ENCODE results near the gene ALCAM.

- TF ChIP-seq, protein P1, sequence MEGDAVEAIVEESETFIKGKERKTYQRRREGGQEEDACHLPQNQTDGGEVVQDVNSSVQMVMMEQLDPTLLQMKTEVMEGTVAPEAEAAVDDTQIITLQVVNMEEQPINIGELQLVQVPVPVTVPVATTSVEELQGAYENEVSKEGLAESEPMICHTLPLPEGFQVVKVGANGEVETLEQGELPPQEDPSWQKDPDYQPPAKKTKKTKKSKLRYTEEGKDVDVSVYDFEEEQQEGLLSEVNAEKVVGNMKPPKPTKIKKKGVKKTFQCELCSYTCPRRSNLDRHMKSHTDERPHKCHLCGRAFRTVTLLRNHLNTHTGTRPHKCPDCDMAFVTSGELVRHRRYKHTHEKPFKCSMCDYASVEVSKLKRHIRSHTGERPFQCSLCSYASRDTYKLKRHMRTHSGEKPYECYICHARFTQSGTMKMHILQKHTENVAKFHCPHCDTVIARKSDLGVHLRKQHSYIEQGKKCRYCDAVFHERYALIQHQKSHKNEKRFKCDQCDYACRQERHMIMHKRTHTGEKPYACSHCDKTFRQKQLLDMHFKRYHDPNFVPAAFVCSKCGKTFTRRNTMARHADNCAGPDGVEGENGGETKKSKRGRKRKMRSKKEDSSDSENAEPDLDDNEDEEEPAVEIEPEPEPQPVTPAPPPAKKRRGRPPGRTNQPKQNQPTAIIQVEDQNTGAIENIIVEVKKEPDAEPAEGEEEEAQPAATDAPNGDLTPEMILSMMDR (conservative IDR thresholded peaks at IDR 0.05), result no peak
- TF ChIP-seq ZFX (IDR thresholded peaks at IDR 0.05), result no peak
Measured at GRCh38 chr3:105616374-105617121, 249.8 kb downstream of the ALCAM start.
